CD4-positive, alpha-beta T cell treated with Interleukin-10 for 1 hour (primary cell): ENCODE measurements around the gene CD6.
"Not testable (repeated sequence)": the region's sequence is repeated elsewhere in the genome, so short reads cannot be mapped to it uniquely, and the experiment has no call there.

Experiments
- DNase-seq: peaks from one replicate; pipeline ENCODE4 v3.0.0-alpha.2; 2020

CD6 gene

DNA sequence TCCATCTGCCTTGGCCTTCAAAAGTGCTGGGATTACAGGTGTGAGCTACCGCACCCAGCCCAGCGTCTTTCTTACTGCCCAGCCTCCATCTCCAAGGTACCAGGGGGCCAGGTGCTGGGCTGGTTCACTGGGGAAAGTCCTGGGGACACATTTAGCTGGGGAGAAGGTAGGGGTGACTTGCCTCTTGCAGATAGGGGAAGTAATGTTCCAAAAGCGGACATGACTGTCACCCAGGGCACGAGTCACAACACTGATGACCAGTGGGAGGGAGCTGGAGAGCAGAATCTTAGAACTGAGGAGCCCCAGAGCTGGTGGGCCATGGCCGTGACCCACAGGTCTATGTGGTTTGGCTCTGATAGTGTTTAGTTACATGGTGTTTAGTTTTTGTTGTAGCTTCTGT, 17.1 kb upstream of the CD6 start:
- DNase-seq = no peak

DNA sequence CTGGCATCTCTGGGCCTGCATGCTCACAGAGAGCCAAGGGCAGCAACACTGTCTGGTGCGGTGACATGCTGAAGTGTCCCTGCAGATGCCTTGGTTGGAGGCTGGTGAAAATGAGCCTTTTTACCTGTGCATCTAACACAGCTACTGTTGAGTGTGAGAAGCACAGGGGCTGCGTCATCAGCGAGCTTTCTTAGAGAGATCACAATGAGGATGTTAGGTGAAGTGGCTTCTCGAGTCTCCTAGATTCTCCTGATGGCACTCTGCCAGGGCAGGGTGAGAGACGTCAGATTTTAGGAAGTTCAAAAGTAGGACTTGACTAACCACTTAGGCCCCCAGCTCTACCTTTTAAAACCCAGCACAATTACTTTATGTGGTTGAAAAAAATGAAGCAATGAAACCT, 15.9 kb upstream of the CD6 start:
- DNase-seq = no peak

DNA sequence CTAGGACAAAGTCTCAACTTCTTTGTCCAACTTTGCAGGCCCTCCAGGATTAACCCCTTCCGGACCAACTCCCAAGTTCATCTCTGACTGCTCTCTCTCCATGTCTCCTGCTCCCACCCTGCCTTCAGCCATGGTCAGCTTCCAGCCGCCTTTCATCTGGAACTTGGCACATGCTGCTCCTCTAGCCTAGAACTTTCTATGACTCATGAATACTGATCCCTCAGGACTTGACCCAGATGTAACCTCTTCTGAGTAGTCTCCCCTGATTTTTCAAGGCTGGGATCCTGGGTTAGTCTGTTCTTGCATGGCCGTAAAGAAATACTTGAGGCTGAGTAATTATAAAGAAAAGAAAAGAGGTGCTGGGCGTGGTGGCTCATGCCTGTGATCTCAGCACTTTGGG, 14.3 kb upstream of the CD6 start:
- no peak for DNase-seq

DNA sequence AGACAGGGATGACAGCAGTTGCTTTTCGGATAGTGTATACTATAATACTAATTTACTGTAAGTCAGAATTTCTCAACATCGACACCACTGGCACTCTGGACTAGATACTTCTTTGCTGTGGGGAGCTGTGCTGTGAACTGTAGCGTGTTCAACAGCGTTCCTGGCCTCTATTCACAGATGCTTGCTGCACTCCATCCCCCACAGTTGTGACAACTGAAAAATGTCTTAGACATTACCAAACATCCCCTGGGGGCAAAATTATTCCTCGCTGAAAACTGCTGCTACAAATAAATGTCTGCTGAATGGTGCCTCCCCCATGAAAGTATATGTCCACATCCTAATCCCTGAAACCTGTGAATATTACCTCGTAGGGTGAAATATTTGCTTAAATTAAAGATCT, 12.0 kb upstream of the CD6 start:
- DNase-seq = no peak

DNA sequence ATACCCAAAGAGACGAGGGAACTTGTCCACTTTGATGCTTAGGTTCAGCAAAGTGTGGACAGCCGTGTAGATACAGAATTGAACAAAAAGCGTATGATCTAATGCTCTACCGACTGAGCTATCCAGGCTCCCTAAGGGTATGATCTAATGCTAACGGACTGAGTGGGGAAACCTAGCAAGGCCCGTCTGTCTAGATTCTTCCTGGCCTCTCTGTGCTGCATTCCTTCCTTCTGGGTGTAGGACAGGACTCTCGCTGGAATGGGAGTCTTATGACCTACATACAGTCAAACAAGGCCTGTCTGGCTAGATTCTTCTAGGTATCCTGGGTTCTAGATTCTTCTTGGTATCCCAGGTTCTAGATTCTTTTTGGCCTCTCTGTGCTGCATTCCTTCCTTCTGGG, 11.1 kb upstream of the CD6 start:
- DNase-seq = no peak

DNA sequence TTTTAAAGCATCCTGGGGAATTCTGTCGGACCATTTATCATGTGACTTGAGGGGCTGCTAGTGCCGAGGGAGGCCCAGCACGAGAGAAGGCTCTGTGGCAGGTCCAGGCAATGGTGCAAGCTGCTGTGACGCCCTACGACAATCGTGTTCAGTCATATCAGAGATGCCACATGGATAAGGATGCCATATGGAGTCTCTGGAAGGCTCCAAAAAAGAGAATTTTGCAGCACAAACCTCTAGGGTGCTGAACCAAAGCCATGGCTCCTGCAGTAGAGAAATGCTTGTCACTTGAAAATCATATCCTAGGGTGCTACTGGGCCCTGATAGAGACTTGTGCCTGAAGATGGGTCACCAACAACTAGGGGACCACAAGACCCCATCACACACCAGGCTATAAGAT, 6.7 kb upstream of the CD6 start:
- DNase-seq = no peak

DNA sequence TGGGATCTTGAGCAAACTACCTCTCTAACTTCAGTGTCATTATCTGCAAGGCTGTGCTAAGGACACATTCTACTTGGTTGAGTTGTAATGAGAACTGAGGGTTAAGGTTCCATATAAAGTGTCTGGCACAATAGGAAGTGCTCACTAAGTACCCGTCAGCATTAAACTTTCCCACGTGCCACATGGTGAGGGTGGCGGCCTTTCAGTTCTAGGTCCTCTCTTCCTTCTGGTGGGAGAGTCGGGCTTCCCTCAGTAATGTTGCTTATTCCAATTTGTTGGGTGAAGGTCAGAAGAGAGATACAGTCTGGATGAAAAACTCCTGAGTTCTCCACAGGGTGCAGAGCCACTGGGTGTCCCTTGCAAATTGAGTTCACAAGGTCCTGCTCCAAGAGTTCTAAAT, 4.6 kb upstream of the CD6 start:
- DNase-seq = no peak

DNA sequence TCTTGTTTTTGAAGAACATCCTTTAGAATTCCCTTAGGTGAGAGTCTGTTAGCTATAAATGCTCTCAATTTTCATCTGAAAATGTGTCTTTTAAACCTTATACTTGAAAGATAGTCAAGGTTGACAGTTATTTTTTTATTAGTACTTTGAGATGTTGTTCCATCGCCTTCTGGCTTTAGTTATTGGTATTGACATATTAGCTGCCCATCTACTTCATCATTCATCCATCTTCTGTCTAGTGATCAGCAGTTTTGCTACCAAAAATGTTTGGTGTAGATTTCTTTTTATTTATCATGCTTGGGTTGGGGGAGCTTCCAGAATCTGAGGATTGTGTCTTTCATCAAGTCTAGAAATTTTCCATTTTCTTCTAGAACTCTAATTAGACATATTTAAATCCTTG, 3.3 kb upstream of the CD6 start:
- no peak for DNase-seq

DNA sequence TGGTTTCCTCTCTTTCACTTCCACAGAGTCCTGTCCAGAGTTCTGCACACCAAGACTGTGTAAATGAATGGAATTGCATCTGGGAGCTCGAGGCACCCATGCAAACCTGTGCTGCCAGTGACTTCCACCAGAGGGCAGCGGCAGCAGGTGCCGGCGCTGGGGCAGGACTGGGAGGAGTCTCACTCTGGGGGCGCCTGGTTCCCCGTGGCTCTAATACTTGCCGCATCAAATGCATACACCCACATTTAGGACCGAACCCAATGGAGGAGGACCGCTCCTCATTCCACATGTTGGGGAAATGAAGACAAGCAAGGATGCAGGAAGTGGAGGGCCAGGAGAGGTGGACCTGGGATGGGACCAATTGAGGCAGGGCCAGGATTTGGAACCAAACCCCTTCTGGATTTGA, 1.1 kb upstream of the CD6 start:
- peak; percentile 85 for DNase-seq

DNA sequence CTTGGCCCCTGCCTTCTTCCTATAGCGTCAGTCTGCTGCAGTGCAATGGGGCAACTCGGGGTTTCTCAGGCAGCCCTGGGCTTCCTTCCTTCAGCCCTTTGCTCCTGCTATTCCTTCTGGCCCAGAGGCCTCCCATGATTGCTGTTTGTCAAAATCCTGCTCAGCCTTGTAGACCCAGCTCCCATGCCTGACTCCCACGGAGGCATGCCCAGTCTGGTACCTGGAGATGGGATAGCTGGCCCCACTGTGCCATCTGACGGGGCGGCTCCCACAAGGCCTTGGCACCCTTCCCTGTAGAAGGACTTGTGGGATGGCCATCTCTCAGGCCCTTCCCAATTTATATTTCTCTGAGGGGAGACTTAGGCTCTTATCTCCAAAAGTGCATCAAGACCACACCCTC, 590 bp upstream of the CD6 start:
- DNase-seq = no peak

DNA sequence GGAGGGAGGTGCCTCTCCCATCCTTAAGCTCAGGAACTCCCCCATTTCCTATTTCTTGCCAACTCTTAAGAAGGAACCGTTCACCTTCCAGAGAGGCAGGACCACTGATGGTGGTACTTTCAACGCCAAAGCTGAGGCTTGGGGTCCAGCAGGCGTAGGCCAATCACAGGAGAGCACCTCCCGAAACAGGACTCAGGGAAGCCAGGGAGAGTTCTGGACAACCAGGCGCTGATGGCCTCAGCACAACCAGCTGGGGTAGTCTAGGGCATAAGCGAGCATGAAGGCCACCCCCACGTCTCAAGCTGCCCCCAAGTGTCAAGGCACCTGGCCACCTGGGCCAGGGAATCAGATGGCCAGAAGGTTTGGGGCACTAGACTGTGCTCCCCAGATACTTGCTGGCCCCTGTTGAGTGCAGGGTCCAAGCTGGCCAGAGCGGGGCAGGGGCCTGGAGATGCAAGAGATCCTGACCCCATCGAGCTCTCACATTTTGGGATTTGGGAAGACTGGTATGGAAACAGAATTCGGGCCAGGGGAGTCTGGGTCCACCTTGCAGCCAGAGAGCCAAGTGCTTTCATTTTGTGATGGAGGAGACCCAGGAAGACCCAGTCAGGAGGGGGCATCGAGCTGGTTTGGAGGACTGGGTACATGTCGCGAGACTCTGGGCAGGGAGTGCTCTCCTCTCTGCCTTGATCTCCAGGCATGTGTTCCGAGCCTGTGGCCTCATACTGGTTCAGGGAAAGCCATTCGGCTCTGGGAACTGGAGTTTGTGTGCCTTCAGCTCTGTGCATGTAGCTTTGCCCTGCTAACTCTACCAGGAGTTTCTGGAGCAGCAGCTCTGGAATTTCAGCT, 926 bp downstream of the CD6 start:
- peak; percentile 52 for DNase-seq

DNA sequence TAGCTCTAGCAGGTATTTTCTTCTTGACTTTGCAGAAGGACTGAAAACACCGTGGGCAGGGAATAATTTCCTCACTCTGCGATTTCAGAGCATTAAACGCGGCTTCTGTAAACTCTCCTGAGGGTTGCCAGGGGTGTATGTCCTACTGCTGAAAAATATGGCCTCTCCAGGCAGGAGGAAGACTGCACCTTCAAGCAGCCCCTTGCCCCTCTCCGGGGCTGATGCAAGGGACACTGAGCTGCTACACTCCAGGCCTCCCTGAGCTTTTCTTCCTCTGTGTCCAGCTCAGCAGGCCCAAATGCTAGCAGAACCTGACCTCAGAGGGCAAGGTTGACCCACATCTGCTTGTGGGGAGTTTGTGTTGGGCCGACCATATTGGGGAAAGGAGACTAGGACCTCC, 2.2 kb downstream of the CD6 start:
- no peak for DNase-seq

DNA sequence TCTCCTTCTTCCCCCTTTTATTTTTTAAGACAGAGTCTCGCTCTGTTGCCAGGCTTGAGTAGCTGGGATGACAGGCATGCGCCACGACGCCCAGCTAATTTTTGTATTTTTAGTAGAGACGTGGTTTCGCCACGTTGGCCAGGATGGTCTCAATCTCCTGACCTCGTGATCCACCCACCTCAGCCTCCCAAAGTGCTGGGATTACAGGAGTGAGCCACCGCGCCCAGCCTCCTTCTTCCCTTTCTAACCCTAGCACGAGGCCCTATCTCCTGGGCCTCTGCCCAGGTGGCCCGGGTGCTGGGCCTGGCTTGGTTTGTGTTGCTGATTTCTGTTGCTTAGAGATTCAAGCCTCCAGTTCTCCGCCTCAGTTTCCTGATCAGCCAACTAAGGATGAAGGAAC, 2.8 kb downstream of the CD6 start:
- not testable (repeated sequence) for DNase-seq

DNA sequence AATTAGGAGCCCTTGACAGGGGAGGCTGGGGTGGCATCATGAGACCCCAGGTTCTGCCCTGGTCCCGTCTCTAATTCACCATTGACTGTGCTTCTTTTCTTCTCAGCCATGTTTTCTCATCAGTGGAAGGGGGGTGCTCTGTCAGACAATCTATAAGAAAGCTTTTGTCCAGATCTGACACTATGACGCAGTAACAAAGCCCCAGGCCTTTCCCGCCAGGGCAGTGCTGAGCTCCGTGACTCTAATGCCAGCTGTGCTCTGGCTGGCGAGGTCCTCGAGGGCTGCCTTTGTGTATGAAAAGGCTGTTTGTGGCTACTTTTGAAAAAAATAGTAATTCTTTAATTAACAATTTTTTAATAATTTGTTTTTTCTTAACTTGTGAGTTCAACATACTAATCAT, 3.2 kb downstream of the CD6 start:
- DNase-seq = peak; percentile 52

DNA sequence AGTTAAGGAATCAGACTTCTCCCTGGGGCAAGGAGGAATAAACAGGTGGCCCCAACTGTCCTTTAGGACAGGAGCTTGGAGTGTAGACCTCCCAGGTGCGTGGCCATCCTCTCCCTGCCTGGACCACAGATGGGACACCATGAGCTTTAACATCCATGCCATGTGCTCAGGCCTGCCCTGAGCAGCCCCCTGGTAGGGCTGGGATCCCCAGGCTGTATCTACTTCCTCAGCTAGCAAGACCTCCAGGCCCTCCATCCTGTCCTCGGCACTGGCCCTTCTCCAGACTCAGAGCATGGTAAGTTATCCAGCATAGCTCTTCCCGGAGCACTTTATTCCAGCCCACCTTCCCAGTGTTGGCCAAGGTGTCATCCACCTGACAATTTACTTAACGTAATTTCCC, 5.7 kb downstream of the CD6 start:
- DNase-seq = no peak

DNA sequence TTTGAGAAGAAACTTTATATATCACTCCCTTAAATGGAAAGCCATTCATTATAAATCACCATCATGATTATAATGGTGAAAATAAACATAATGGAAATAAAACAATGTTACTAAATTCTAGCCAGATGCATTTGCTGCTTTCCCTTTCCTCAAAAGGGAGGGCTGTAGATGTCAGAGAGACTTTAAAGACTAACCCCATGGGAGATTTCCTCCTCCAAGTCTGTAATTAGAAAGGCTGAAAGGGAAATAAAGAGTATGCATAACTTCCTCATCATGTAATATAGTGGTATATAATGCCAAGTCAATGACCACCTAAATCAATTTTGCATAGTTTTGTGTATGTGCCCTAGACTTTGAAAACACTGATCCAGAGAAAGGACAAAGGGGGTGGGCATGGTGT, 6.4 kb downstream of the CD6 start:
- no peak for DNase-seq

DNA sequence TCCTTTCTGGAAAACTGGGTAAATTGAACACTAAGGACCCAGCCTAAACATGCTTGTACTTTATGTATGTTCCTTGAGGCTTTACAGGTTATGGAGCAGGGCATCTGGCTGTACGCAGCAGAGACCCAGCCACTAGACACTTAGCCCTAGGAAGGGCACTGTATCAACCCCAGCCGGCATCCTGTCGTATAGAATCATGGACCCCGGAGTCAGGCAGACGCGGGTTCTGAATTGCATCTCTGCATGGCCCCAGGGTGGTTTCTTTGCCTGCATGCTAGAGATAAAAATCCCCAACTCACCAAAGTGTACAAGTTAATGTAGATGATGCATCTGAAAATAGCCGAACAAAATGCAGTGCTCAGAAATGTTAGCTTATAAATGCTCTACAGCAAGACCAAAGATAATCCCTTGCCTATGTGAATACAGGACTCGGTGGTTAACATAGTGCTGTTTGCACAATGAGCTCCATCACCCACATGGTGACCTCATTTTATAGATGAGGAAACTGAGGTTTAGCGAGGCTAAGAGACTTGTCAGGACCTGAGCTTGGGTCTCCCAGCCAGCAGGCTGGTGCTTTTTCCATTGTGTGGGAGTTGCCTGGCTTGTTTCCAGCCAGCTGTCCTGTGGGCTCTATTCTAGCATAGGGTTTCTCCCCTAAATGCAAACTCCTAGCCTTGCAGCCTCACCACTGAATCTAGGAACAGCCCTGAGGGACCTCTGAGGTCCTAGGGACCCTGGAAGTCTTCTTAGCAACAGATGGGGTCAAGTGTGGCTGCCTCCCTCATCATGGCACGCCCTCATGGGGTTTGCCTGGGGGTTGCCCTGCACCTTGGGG, 7.3 kb downstream of the CD6 start:
- DNase-seq = peak; percentile 59

DNA sequence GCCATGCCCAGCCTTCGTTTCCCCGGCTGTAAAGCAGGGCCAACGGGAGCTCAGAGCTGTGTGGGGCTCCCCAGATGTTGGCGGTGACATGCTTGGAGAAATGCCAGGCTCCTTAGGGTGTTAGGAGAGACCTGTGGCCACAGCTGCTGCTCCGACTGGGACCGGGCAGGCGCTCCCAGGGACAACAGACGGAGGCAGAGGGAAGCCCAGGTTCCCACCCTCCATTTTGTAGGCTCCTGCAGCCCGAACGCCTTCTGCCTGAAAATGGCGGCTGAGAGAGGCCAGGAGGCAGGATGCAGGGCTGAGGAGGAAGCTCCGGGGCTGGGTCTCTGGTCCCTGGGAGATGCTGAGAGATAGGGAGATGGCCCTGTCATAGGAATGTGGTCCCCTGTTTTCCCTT, 10.0 kb downstream of the CD6 start:
- DNase-seq = no peak

DNA sequence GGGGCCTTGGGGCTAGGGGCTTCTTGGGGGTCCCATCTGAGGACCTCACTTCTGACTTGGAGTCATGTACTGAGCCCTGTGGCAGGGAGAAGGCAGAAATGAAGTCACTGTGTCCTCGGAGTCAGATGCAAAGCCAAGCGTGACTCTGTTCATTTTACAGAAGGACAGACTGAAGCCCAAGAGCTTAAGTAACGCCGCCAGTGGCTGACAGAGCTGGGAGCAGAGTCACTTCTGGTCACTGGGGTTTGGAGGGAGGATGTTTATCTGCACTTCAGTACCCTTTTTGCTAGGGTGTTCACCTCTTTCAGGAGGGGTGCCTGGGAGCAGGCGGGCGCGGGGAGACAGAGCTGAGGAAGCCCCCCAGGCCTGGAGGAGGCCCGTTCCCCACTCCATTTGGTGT, 10.7 kb downstream of the CD6 start:
- DNase-seq = peak; percentile 41

DNA sequence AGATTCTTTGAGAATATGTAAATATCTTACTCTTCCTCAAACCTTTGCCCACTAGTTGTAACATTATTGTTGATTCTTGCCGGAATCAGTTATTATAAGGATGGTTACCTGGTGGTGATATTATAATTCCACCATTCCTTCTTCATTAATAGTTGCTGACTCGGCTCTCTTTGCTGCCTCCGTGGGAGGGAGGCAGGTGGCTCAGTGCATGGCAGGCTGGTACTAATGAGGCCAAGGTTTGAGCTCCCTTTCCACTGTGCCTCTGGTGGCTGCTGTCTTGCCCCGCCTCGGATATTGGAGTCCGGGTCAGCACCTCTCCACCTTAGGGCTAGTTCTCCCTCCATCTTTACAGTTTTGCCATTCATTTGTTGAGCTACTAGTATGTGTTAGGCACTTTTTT, 12.7 kb downstream of the CD6 start:
- no peak for DNase-seq

DNA sequence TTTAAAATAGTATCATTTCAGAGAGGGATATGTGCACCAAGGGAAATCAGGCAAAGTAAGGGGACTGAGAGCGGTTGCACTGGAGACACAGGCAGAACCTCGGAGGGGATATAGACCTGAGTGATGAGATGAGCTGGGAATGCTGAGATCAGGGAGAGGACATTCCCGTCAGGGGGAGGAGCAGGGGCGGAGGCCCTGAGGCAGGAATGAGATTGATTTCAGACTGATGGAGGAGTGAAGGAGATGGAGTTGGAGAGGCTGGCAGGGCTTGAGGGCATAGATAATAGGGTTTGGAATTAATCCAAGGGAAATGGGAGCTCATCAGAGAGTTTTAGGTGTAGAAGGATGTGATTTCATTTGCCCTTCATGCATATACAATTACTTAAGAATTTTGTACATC, 13.2 kb downstream of the CD6 start:
- no peak for DNase-seq

DNA sequence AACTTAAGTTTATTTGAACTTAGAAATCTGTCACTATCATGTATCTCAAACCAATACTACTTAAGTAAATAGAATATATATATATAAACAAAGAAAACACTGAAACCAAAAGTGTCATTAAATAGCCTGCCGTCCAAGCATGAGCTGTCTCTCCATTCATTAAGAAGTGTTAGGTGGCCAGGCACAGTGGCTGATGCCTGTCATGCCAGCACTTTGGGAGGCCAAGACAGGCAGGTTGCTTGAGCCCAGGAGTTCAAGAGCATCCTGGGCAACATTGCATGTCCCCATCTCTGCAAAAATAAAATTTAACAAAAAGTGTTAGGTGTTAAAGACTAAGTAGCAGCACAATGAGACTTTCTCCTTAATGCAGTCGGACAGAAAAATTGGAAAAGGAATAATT, 14.0 kb downstream of the CD6 start:
- no peak for DNase-seq

DNA sequence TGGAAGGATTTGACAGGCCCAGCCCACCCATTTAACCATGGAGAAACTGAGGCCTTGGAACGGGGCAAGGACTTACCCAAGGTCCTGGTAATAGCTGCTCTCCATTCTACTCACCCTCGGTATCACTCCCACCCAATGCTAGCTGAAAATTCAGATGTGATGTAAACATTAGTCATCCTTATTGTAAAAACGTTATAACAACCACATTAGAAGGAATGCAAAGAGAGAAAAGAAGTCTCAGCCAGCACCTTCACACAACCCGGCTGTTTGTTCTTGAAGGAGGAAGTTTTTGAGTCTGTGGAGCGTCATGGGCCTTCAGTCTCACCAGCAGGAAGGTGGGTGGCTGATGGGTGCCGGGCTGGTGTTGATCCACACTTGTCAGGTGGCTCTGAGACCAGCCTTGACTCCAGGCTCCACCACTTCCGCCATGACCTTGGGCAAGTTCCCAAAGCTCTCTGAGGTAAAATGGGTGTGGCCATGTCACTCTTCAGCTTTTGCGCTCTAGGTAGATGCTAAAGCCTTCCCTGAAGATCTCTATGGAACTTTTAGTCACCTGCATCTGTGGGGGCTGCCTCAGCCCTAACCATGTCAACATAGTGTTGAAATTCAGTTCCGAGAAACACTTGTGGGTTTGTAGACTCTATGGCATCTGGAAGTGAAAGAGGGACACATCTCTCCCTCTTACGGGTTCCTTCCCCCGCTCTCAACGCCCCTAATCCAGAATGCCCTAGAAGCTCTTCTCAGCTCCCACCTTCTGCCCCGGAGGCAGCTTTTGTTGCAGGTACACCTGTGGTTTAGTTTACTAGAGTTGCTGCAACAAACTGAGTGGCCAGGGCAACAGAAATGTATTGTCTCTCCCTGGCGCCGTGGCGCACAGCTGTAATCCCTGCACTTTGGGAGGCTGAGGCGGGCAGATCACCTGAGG, 14.8 kb downstream of the CD6 start:
- DNase-seq = peak; percentile 93
